Dedifferentiated amniotic fluid mesenchymal stem cell (primary cell): ENCODE data around the gene HLCS.

Experiments used
- DNase-seq: peaks from one replicate; pipeline ENCODE4 v3.0.0-alpha.2; 2016; ENCODE audit errors: extremely low spot score

HLCS gene

DNA sequence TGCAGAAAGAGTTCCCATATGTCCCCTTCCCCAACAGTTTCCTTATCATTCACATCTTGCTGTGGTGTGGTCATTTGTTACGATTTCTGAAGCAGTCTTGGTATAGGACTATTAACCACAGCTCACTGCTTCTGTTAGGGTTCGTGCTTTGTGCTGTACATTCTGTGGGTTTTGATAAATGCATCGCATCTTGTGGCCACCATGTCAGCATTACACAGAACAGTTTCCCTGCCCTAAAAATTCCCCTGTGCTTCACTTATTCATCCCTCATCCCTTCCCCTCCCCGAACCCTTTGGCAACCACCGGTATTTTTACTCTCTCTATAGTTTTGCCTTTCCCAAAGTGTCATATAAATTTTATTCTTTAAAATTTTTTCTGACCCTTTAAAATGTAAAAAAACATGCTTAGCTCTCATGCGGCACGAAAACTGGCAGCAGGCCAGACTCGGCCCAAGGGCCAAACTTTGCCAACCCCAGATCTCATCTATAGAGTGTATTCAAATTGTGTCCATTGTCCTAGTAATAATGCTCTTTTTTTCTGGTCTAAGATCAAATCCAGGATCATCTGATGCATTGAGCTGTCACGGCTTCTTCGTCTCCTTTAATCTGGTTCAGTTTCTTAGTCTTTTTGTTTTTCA is 189.4 kb downstream of the HLCS start:
- no peak for DNase-seq

DNA sequence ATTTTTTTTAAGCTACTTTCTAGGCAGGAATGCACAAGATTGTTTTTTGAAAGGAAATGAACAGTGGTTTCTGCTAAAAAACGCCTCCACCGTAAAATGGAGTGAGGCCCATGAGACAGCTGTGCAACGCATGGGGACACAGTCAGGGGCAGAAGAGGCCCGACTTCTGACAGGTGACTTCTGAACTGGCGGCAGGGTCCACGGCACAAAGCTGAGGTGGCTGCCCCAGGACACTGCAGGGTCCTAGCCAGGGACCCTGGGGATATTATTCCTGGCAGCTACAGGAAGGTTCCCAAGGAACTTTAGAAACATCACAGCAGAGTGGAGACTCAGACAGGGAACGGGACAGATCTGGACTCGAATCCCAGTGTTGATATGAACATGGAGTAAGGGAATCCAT is 192.5 kb downstream of the HLCS start:
- DNase-seq, result no peak

DNA sequence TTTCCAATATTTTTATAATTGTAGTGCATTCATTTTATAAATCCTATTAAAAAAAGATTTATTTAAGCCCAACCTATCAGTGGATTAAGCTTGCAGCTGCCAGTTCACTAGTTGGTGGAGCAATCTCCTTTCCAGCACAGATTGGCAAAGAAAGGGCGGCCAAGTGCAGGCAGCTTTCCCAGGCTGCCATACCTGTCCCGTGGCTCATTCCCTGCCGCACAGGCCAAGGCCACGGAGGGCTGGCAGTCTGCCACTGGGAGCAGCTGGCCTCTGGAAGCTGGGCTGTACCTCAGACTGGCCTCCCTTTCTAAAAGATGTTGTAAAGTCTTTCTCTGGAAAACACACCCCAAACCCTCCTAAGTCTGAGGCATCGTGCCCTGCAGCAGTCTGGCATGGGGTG is 193.4 kb downstream of the HLCS start:
- DNase-seq, result peak; percentile 38

DNA sequence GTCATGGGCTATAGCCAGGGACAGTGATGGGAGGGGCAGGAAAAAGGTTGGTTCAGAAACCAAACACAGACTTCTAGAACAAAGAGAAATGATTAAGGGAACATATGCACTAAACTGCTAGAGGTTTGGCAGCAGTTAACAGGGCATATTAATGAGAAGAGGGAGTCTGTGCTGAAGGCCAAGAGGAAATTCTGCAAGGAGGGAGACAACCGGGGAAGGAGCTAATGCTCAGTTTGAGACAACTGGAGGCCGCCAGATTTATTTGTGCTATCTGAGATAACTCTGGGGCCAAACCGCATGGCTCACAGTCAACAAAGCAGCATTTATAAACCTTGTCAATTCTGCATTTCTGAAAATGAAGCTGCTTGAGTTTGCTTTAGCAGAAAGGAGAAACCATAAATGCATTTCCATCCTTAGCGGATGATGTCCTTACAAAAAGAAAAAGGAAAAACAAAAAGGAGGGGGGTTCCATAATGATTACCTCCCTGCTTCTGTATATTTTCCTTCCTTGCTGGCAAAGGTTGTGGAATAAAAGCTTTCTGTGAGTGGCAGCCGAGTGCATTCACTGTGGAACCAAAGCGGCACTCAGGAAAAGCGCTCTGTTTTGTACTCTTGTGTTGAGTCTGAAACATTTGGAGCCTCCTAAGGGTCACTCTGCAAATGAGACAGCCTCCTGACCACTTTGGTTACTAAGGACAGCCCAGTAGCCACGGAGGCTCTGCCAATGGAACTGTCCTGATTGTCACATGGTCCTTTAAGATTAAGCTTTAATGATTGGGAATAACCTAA is 197.2 kb downstream of the HLCS start:
- DNase-seq, result no peak

DNA sequence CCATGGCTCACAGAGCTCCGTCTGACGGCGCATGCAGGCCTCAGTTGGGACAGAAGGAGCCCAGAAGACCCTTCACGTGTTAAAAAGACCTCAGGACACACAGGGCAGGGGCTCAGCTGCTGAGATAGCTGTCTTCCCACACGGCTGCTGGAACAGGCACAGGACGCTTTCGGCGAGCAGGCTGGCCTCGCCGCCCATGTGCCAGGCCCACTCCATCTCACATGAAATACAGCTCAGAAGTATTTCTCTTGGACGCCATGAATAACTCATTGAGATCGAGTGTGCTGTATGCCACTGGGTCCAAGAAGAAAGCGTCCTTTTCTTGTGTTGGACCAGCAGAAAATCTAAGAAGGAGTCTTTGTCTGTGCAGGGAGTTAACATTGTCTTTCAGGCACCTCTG is 198.0 kb downstream of the HLCS start:
- DNase-seq, result no peak

DNA sequence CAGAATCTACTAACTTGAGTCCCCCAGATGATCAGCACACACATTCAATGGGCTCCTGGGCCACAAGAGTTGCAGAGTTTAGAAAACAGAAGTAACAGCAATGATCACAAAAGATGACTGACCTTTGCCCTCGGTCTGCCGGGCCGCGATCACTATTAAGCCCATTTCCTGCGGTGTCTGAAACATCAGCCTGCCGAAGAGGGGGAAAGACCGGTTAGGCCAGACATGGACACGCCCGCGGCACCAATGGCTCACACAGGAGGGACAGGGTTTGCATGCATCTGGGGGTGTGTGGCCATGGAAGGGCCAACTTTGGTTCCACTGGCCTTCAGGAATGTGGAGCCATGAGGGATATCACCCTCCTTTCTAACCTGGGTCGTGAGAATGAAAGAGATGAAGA is 199.4 kb downstream of the HLCS start:
- no peak for DNase-seq

DNA sequence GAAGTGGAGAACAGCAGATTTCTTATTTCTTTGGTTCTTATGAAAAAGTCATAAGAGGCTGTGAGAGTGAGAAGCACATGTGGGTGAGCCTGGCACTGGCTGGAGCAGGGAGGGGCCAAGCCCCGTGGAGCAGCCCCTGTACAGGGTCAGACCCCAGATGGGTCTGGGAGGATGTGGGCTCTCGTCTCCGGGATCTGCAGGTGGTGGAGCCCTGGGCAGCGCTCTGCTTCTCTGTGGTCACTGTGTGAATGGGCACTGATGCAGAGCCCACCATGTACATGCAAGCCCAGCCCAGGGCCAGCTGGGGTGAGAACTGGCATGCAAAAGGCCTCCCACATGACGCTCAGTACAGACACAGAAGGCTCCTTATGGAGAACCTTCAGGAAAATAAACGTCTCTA is 200.0 kb downstream of the HLCS start:
- no peak for DNase-seq

DNA sequence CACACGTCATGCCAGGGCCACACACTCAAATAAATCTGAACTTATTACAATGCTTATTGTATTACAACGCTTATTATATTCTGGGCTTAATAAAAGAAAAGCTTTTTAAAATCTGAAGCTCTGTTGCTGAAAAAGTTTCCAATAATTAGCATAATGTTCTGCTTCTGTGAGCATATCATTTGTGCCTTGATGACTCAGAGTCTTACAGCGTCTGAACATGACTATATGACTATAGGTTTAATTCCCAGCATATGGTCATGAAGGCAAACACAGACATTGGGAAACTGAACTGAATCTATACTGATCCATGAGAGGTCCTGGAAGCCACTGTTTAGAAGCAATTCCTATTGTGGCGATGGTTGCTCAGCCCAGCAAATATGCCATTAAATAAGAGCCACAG is 201.2 kb downstream of the HLCS start:
- no peak for DNase-seq

DNA sequence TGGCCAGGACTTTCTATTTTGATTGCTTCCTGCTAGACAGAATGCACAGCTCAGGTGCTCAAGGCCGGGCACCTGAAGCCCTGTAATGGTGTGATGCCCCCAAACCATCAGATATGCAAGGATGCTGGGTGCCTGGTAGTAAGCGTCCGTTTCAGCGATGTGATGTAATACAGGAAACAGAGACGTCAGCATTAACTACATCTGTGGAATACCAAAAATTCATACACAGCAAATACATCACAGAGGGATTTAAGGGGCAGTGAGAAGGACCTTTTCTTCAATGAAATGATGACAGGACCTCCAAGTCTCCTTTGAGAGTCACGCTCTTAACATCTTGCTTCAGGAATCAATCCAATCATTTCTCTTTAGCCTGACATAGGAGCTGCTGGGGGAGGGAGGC is 203.2 kb downstream of the HLCS start:
- no peak for DNase-seq

DNA sequence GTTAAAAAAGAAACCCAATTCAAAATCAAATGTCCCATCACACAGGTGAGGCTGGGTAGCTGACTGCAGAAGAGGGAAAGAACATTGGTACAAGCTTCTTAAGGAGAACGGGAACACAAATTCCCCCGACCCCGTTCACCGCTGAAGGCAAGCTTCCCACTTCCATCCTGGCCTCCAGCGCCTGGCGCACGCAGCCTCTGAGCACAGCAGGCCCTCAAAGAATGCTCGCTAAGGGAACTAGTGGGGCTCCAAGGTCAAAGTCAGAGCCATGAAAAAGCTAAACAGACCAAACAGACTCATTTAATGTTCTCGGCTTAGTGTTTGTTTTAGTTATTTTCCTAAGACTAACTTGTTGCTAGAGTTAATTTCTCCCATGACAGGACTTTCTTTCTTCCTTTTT is 203.8 kb downstream of the HLCS start:
- DNase-seq, result no peak

DNA sequence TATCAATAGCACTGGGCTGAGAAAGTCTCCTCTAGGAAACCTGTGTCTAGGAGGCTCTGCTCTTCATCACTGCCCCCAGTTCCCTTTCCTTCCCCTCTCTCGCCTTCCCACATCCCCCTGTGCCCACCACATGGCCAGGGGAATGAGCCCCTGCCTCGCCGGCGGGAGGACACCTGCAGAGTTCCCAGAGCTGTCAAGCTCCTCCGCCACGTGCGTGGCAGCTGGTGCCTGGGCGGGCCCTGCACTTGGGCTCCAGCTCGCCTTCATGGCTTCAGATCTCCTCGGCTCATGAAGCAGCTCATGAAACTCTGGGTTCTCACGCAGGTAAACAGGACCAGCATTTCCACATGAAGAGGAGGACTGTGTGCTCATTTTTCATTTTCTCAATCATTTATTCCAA is 204.8 kb downstream of the HLCS start:
- DNase-seq, result no peak

DNA sequence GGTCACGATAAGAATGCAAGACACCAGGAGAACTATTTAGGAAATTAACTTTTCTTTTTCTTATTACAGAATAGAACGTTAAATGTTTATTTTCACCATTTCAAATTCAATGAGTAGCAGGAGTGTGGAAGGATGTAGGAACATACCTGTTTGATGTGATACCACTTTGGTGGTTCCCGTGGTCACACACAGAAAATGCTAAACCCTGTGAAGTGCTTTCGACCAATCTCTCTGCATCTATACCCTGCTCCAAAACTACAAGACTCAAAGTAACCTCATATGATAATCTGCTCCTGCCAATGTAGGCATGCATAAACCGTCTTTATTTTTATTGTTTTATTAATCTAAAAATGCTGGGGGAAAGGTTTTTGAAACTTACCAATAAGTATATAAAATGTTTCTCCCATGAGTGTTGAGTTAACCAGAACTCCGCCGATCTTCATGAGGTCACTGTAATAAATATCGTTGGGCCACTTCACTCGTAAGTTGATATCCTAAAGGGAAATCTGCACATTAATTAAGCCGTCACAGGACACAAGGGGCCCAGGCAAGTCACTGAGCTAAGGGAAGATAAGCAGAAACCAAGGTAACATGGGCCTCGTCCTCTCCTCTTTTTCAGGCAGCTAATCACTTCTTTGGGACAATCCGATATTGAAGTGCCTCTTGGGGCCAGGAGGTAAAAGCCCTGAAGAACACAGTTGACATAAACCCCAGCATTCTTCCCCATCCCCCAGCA is 207.0 kb downstream of the HLCS start:
- DNase-seq, result no peak

DNA sequence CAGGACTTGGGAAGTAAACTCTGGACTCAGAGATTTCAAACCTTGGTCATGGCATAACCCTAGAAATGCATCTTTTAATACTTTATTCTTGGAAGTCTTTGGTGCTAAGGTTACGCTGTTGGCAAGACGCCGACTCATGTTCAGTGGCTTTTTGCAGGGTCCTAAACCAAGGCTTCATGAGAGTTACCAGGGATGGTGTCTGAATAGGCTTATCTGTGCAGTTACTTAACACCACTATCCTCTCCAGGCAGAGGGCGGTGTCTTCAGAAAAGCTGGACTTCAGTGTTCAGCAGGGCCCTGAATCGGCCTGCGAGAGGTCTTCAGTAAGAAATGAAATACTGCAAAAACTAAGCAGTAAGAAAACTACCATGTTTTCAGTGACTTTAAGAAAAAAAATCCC is 209.3 kb downstream of the HLCS start:
- no peak for DNase-seq

DNA sequence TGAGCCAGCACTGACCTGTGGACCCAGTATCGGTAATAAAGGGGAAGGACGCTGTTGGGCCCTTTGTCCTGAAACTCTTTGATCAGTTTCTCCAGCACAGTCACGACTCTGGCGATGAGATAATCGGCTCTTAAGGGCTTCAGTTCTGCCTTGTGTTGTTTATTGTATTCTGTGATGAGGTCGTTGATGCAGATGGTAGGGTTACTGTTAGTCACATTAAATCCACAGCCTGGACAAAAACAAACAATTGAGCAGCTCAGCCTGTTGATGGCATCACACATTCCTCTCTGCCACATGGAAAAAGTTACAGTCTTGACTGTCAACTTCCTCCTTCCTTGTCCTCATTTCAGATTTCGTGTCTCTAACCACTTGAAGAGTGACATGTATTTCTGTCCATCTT is 209.9 kb downstream of the HLCS start:
- DNase-seq, result no peak

DNA sequence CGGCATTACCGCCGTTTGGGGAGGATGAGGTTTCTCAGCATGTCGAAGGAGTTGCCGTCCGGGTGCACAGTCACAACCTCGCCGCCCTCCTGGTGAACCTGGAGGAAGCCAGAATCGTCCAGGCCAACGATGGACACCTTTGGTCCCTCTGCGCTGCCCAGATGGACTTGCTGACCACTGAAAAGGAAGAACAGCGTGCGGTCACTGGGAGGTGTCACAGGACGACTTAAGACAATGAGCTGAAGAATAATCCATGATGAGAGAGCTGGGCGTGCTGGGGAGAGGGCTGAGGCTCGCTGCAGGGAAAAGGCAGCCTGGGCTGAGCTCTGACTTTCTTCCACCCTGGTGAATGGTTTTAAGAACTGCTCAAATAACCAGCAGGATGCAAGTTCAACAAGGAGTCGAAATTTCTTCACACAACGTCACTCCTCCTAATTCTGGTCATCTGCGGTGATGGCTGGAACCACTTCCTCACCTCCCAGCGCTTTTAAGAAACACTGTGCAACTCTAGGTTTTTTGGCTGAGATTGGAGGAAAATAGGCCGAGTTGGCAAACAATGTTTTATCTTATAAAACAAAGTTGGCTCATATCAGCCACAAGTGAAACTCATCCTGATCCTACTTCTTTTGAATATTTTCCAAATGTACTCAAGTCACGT is 212.1 kb downstream of the HLCS start:
- no peak for DNase-seq

DNA sequence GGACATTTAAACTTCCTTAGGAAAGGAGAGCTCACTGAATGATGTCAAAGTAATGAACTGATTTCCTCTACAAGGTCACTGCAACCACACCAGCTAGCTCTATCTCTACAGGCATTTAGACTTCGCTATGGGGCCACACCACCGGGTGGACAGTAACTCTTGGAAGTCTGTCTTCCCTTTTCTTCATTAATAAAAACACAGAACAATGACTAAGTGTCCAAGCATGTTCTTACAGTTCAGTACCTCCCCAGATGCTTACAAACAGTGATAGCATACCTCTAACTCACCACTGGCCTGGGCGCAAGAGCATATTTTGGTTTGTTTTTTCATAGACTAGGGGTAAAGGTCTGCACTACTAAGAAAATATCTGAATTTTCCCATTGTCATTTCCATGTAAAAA is 212.9 kb downstream of the HLCS start:
- DNase-seq, result no peak

DNA sequence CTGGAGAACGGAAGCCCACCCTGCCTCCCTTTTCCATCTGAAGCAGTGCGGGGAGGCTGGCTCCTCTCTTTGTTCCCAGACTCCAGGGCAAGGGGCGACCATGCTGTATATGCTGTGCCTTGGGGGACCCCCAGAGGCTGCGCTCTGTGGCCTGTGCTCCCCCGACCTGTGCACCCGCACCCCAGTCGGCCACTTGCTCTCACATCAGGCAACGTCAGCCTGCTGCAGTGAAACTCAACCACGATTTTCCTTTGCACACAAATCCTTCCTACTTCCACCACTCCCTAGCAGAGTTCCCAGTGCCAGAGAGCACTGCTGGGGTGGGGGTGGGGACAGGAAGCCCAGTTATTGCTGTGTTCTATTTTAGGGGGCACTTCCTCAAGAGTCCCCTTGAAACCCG is 215.1 kb downstream of the HLCS start:
- no peak for DNase-seq

DNA sequence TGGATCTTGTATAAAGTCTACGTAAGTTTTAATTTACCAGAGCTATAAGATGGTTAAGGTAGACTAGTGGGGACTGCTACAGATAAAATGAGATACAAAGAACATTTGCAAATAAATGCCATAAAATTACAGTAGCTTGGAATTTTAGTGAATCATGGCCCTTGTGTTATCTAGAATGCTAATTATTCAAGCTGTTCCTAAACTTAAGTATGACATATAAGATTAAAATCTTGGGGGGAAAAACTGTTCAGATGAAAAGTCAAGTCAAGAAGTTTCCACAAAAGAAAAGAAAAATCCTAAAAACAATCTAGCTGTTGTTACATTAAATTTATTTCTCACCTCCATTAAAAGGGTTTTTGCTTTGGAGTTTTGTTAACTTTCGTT is 215.9 kb downstream of the HLCS start:
- DNase-seq, result no peak

DNA sequence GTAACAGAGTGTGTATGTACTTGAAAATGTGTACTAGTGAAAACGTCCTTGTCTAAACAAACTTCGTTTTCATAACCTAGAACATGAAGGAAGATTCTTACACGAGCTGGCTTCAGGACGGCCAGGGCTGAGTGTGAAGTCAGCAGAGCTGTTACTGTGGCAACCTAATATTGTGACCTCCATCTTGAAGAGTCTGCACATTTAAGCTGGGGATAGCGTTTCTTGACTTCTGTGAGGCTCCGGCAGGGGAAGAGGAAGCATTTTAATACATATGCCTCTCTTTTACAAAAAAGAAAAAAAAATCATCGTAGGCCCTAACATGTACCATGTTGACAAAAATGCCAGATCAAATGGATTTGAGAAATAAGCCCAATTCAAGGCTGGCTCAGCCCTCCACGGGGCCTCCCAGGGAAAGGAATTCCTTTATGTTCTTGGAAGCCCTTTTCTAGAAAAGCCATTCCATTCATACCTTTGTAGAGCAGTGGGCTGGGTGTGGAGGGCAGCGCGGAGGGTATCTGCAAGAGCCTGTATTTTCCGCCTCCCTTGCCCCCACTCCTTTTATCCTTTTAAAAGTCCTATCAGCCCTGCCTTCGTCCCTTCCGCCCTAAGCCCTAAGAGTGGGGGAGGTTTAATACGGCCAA is 216.4 kb downstream of the HLCS start:
- no peak for DNase-seq

DNA sequence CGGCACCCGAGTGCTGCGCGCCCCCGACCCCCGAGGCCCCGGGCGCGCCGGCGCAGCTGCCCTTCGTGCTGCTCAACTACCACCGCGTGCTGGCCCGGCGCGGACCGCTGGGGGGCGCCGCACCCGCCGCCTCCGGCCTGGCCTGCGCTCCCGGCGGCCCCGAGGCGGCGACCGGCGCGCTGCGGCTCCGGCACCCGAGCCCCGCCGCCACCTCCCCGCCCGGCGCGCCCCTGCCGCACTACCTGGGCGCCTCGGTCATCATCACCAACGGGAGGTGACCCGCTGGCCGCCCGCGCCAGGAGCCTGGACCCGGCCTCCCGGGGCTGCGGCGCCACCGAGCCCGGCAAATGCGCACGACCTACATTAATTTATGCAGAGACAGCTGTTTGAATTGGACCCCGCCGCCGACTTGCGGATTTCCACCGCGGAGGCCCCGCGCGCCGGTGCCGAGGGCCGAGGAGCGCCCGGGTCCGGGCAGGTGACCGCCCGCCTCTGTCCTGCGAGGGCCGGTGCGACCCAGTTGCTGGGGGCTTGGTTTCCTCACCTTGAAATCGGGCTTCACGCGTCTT is 218.6 kb downstream of the HLCS start:
- DNase-seq, result no peak

DNA sequence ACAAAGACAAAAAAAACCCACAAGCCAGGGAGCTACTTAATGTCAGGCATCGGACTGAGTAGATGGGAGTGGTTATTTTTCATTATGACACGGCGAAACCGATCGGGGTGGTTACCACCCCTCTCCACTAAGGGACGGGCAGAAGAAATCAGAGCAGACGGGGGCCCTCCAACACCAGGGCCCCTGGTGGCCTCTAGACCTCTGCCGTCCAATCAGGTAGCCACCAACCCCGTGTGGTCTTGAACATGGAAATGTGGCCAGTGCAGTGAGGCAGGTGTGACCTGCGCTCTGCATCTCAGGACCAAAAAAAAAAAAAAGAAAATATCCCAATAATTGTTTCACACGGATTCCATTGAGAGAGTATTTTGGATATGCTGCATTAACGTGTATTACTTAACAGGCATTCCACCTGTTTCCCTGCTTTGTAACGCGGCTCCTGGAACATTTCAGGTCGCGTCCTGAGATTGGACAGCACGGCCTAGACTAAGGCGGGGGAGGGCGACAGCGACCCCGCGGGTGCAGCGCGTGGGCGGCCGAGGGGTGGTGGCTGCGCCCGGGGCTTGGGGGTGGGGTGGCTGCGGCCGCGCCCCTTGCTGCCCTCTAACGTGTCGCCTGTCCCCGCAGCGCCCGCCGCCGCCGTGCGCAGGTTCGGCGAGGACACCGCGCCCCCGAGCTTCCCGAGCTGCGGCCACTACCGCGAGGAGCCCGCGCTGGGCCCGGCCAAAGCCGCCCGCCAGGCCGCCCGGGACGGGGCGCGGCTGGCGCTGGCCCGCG is 219.2 kb downstream of the HLCS start:
- DNase-seq, result no peak
